Psoas muscle (tissue), 8 donors: ENCODE measurements around the gene ZNF473. TPM values are rescaled to one million over a fixed set of nuclear protein-coding genes. Genes with fewer than 3 reads are reported as not detected.

Experiments used
- ATAC-seq, 4 donors: fragments of 200-7000 bp; cut with Tn5 transposase; one replicate each; pipeline ENCODE4 v1.9.1; 2020; ENCODE audit warnings: moderate library complexity in 3 of 4, mild to moderate bottlenecking in 2 of 4
- DNase-seq, 2 donors: peaks; one replicate each; pipeline ENCODE4 v3.0.0-alpha.2; 2020
- H3K27ac ChIP-seq: fragments of 200-600 bp; one replicate; pipeline ENCODE4 v1.8.0; 2022
- H3K27me3 ChIP-seq, 3 donors: fragments of 200-600 bp in 1 of 3; one replicate each; pipeline versions ENCODE4 v1.6.1 to v1.8.0; 2013 to 2022; ENCODE audit warnings: low read length in 2 of 3, mild to moderate bottlenecking in 2 of 3, moderate library complexity in 1 of 3; ENCODE audit not compliant: insufficient read depth in 3 of 3
- H3K36me3 ChIP-seq, 2 donors: fragments of 200-600 bp in 1 of 2; one replicate each; pipeline versions ENCODE4 v1.6.1 to v1.8.0; 2013 to 2022; ENCODE audit warnings: low read depth in 1 of 2, mild to moderate bottlenecking in 1 of 2, moderate library complexity in 1 of 2; ENCODE audit not compliant: insufficient read depth in 1 of 2
- H3K4me1 ChIP-seq: fragments of 200-600 bp; one replicate; pipeline ENCODE4 v1.8.0; 2022
- H3K4me3 ChIP-seq: fragments of 200-600 bp; one replicate; pipeline ENCODE4 v1.8.0; 2022; ENCODE audit warnings: mild to moderate bottlenecking
- H3K9me3 ChIP-seq: fragments of 200-600 bp; one replicate; pipeline ENCODE4 v1.8.0; 2022
- WGBS, 3 donors: extraction: QIAGEN DNeasy Blood & Tissue Kit; methylation state at CpG; one replicate each; pipeline versions ENCODE4 v1.1.6 to v1.1.7; 2013; 5-methylcytosine and 5-hydroxymethylcytosine counted together
- intact Hi-C, 2 donors: fragments of 100-400 bp; cut with DNase I; formaldehyde crosslinking; loops; one replicate each; pipeline versions ENCODE4 v1.11.0 to v1.14.2; 2022
- polyA plus RNA-seq, 3 donors: library from polyadenylated mRNA; stranded (reverse); fragments of 200-250 nt; gene quantifications; one replicate each; pipeline ENCODE4 v1.2.3, GENCODE V29; 2013
- total RNA-seq, 4 donors: library from RNA; stranded (reverse); fragmentation: NEBNext Ultra II Directional in 2 of 4; extraction: Animal tissue kit (Norgen Biotek cat#: 25700) in 2 of 4; gene quantifications; one replicate each; pipeline versions ENCODE4 v1.2.1 to v1.2.4, GENCODE V29; 2021 to 2023
- TF ChIP-seq, protein P1 (sequence below): fragments of 200-600 bp; IDR thresholded peaks from one replicate; pipeline ENCODE4 v1.8.0; 2022; ENCODE audit warnings: antibody characterized with exemption
- donor health status: healthy with polysubstance abuse.
- donor health status: DM: no; HTN: no; CAD: no; lungs with moderate emphysema.
- donor health status: Bipolar disorder and iron deficiency.
- donor health status: healthy.
- donor health status: DM: yes; HTN: yes; CAD: no.
- donor health status: DM: no; HTN: no; CAD: no.
- donor health status: DM: no; HTN: no; CAD: no.
- donor health status: DM: yes; HTN: yes; CAD: no.

The ZNF473 gene
- total and polyA plus RNA-seq, 7 donors, result 3.9 to 8.9 (median 5.7) TPM

GRCh38 chr19:50005428-50005827 lies 20.4 kb upstream of the ZNF473 start:
- peaks cover 14% of the 10 kb centered on the region for H3K4me1 ChIP-seq
- intact Hi-C loops, result no loop called here
- no peak overlapping the region for H3K4me3 ChIP-seq
- no peaks in the 10 kb centered on the region for H3K27me3 ChIP-seq
- H3K27ac ChIP-seq, result no peak overlapping the region
- DNase-seq (no peak), ATAC-seq (no peak)
- peaks cover 9 to 83% of the 10 kb centered on the region in 2 donors for H3K36me3 ChIP-seq
- H3K9me3 ChIP-seq, result no peaks in the 10 kb centered on the region
- TF ChIP-seq, protein P1, sequence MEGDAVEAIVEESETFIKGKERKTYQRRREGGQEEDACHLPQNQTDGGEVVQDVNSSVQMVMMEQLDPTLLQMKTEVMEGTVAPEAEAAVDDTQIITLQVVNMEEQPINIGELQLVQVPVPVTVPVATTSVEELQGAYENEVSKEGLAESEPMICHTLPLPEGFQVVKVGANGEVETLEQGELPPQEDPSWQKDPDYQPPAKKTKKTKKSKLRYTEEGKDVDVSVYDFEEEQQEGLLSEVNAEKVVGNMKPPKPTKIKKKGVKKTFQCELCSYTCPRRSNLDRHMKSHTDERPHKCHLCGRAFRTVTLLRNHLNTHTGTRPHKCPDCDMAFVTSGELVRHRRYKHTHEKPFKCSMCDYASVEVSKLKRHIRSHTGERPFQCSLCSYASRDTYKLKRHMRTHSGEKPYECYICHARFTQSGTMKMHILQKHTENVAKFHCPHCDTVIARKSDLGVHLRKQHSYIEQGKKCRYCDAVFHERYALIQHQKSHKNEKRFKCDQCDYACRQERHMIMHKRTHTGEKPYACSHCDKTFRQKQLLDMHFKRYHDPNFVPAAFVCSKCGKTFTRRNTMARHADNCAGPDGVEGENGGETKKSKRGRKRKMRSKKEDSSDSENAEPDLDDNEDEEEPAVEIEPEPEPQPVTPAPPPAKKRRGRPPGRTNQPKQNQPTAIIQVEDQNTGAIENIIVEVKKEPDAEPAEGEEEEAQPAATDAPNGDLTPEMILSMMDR, result no peak
- 95 to 96% (median 96%) methylated on average over 12 of the region's 12 CpGs for WGBS, 3 donors

DNA sequence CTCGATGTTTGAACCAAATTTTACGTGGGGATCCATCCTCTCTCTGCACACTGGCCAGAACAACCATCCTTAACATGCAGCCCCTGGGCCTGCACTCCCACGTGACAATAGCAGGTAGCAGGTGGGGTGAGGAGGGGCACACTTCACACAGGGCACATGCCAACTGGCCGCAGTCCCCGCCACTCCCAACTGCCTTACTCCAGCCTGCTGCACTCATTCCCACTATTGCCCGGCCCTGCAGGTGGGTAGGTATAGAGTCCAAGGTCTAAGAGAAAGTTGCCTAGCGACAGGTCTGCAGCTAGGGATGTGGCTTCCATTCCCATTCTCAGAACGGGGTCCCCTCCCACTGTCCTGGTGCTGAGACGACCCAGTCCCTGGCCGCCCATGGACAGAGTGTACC lies 18.6 kb upstream of the ZNF473 start:
- H3K27ac ChIP-seq, result no peak overlapping the region
- H3K27me3 ChIP-seq, result no peaks in the 10 kb centered on the region
- no peak for ATAC-seq
- TF ChIP-seq, protein P1, result no peak
- DNase-seq, result no peak
- peaks cover 14% of the 10 kb centered on the region for H3K4me1 ChIP-seq
- peaks cover 7 to 74% of the 10 kb centered on the region in 2 donors for H3K36me3 ChIP-seq
- intact Hi-C loops, result no loop called here
- H3K9me3 ChIP-seq, result no peaks in the 10 kb centered on the region
- WGBS, 3 donors, result 86 to 95% (median 94%) methylated on average over 10 of the region's 10 CpGs
- no peak overlapping the region for H3K4me3 ChIP-seq

GRCh38 chr19:50007947-50008346 lies 17.9 kb upstream of the ZNF473 start:
- DNase-seq (no peak), ATAC-seq (no peak)
- Histone ChIP-seq H3K36me3 (peaks cover 7 to 75% of the 10 kb centered on the region in 2 donors), H3K9me3 (no peaks in the 10 kb centered on the region), H3K27ac (no peak overlapping the region), H3K27me3 (no peaks in the 10 kb centered on the region), H3K4me3 (no peak overlapping the region), H3K4me1 (peaks cover 14% of the 10 kb centered on the region)
- intact Hi-C loops, result no loop called here
- WGBS, 3 donors, result 95 to 98% (median 97%) methylated on average over 2 of the region's 2 CpGs
- TF ChIP-seq, protein P1, result no peak

- peaks cover 9 to 75% of the 10 kb centered on the region in 2 donors for H3K36me3 ChIP-seq
- H3K27me3 ChIP-seq, result no peaks in the 10 kb centered on the region
- 53 to 60% (median 59%) methylated on average over 10 of the region's 10 CpGs for WGBS, 3 donors
- DNase-seq (no peak), ATAC-seq (no peak)
- H3K4me1 ChIP-seq, result peaks cover 10% of the 10 kb centered on the region
- H3K4me3 ChIP-seq, result no peak overlapping the region
- TF ChIP-seq, protein P1, result no peak
- no peak overlapping the region for H3K27ac ChIP-seq
- no peaks in the 10 kb centered on the region for H3K9me3 ChIP-seq
- intact Hi-C loops, result no loop called here
Measured at GRCh38 chr19:50008532-50008931, 17.3 kb upstream of the ZNF473 start.

GRCh38 chr19:50016225-50016807 lies 9.5 kb upstream of the ZNF473 start:
- no peak for DNase-seq
- Histone ChIP-seq H3K4me3 (no peak overlapping the region), H3K27ac (no peak overlapping the region), H3K9me3 (no peaks in the 10 kb centered on the region), H3K27me3 (no peaks in the 10 kb centered on the region), H3K4me1 (no peaks in the 10 kb centered on the region), H3K36me3 (peaks cover 12 to 90% of the 10 kb centered on the region in 2 donors)
- WGBS, 3 donors, result 64 to 86% (median 85%) methylated on average over 1 of the region's 1 CpG
- no peak for ATAC-seq
- intact Hi-C loops, result no loop called here
- TF ChIP-seq, protein P1, result no peak
